Breast epithelium (tissue), 3 donors: Measurements from ENCODE around the gene MFAP5.

Source experiments
- CTCF ChIP-seq, 3 donors: fragments of 450-650 bp; IDR thresholded peaks; one replicate each; pipeline ENCODE4 v1.5.1; 2016 to 2017; ENCODE audit warnings: antibody characterized with exemption in 3 of 3, mild to moderate bottlenecking in 3 of 3, moderate library complexity in 3 of 3
- POLR2AphosphoS5 ChIP-seq, 3 donors: sonication (generic); formaldehyde crosslinking; IDR thresholded peaks; one replicate each; pipeline ENCODE4 v1.6.1; 2017; ENCODE audit warnings: antibody characterized with exemption in 3 of 3

DNA sequence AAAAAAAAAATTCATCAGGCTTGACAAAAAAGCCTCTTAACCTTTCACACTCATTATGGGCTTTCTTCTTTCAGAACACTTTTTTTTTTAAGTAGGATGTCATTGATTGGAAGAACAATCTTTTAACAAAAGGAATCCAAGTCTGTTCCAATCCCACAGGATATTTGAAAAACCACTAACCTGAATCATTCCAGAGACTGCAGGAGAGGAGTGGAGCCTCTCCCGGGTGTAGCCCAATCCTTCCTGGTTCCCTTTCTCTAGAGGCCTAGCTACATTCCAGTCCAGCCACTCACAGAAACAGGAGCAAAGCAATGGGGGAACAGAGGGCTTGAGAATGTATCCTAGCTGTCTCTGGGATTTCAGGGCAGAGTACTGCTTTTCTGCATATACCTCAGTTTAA lies 4.3 kb downstream of the MFAP5 start:
- no peak for TF ChIP-seq CTCF (IDR thresholded peaks at IDR 0.05)
- no peak for TF ChIP-seq POLR2AphosphoS5 (IDR thresholded peaks at IDR 0.05)
